GM04503 (cell line): Measurements from ENCODE around the gene PABPN1.
"Not testable (repeated sequence)": the region's sequence is repeated elsewhere in the genome, so short reads cannot be mapped to it uniquely, and the experiment has no call there.

Source experiments
- DNase-seq: peaks from one replicate; pipeline ENCODE4 v3.0.0-alpha.2; 2012; ENCODE audit warnings: low read depth

The PABPN1 gene, protein sequence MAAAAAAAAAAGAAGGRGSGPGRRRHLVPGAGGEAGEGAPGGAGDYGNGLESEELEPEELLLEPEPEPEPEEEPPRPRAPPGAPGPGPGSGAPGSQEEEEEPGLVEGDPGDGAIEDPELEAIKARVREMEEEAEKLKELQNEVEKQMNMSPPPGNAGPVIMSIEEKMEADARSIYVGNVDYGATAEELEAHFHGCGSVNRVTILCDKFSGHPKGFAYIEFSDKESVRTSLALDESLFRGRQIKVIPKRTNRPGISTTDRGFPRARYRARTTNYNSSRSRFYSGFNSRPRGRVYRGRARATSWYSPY

DNA sequence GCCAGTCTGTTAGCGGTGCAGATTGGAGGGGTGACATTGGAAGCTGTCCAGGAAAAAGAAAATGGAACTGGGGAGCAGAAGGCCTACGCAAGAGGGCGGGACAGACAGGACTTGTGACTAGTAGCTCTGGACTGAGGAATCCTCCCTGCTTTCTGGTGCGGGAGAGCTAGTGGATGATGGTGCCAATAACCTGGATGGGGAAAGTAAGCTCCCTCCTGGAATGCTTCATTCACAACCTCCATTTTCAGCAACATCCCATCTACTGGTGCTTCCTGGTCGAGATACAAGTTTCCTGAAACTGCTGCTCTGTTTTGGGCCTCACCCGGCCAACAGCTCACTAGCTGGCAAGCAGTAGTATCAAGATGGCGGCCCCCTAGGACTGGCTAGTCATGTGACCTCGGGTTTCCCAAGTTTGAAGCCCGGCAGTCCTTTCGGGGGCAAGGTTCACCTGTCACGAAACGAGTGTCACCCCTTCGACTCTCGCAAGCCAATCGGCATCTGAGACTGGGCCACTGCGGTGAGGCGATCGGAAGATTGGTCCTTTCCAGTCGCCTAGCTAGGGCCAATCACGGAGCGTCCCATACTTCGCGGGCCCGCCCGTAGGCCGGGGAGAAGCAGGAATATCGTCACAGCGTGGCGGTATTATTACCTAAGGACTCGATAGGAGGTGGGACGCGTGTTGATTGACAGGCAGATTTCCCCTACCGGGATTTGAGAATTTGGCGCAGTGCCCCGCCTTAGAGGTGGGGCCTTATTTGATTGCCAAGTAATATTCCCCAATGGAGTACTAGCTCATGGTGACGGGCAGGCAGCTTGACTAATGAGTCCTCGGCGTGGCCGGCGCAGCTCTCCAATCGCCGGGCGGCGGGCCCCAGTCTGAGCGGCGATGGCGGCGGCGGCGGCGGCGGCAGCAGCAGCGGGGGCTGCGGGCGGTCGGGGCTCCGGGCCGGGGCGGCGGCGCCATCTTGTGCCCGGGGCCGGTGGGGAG is at the start of gene PABPN1:
Gene PABPN1, plus strand, starts transcription at position 874 of the 988 bp plus-strand sequence. Its CDS starts 13 bp downstream, at position 887.
- DNase-seq: peak; percentile 98

GRCh38 chr14:23275412-23275811 is 45.8 kb upstream of the PABPN1 start:
- no peak for DNase-seq

DNA sequence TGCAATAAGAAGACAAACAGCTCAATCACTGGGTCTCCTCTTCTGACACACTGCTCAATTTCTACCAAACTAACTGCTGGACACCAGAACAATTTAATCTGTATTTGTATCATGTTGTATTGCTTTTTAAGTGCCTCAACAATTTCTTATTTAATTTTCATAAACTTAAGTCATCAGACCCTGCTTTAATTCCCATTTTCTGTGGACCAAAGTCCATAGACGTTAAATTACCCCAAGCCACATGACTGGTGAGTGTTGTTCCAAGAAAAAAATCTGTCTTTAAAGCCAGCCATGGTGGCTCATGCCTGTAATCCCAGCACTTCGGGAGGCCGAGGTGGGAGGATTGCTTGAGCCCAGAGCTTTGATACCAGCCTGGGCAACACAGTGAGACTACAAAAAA is 44.1 kb upstream of the PABPN1 start:
- DNase-seq: no peak

- DNase-seq: not testable (repeated sequence)
Measured at GRCh38 chr14:23277928-23278327, 43.3 kb upstream of the PABPN1 start.

DNA sequence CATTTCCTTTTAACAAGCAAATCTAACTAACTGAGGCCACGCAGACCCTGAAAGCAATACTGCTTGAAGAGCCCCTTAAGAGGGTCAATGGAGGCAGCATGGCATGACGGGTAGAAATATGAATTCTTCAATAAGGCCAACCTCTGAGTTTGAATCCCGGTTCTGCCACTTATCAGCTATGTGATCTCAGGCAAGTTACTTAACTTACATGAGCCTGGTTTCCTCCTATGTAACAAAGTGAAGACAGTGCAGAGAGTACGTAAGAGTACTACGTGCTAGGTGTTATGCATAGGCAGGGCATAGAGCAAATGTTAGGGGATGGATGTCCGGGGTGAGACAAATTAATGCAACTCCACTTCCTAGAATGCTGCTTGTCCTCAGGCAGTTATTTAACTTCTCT is 40.0 kb upstream of the PABPN1 start:
- no peak for DNase-seq

DNA sequence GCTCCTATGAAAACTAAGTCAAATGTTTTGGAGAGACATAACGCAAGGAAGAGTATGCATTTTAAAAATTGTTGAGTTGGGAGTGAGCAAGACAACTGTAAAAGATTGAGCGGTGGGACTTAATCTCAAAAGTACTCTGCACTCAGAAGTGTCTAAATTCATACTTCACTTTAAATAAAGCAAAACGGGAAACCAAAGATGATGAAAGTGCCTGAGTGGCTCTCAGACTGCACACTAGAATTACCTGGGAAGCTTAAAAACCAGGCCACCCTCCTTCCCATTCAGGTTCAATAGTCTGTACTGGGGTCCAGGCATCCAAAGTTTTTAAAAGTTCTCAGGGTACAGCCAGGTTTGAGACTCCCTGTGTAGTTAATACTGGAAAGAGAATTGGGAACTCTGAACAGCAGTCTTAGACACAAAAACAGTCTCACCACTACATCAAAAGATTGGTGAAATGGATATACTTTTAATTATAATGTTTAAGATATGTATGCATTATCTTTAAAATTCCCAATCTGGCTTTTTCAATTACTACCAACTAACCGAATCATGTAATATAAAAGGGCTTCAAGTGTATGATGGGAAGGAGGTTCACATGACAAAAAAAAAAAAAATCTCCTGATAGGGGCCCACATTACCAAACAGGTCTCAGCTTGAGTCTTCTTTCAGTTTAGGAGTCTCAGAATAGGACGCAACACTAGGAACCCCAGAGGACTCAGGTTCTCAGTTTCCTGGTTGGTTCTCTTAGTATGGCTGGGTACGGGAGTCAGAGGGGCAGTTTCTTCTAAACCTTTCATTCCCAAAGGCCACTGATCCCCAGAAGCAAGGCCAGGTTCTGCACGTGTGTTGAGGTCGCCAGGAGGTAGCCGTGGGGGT is 36.4 kb upstream of the PABPN1 start:
- no peak for DNase-seq

DNA sequence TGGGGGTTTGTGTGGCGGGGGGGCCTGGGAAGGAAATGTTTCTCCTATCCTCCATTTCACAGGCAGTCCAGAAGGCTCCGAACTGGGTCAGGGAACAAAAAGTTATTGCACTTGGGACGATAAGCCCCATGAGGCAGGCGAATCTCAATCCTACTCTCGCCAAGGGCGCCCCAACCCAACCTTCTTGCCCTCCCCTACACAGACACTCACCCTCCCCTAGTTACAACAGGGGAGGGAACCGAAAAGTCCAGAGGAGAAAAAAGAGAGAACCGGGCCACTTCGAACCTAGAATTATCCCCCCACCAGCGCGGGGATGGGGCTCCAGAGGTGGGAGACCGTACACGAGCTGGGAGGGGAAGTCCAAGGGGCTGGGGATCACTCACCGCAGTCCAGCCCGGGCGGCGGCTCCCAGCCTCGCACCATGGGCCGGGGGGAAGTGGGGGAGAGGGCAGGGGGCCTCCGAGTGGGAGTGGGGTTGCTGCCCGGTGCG is 35.7 kb upstream of the PABPN1 start:
- DNase-seq: no peak

- peak; percentile 90 for DNase-seq
Measured at GRCh38 chr14:23286020-23286901, 35.0 kb upstream of the PABPN1 start, which contains the start of gene HOMEZ. TSS of gene HOMEZ (minus strand) at chr14:23286132. CDS start at chr14:23285952, 180 bp downstream.

- no peak for DNase-seq
Measured at GRCh38 chr14:23286902-23287479, 34.3 kb upstream of the PABPN1 start.

GRCh38 chr14:23294734-23295561 is 26.3 kb upstream of the PABPN1 start:
- no peak for DNase-seq

DNA sequence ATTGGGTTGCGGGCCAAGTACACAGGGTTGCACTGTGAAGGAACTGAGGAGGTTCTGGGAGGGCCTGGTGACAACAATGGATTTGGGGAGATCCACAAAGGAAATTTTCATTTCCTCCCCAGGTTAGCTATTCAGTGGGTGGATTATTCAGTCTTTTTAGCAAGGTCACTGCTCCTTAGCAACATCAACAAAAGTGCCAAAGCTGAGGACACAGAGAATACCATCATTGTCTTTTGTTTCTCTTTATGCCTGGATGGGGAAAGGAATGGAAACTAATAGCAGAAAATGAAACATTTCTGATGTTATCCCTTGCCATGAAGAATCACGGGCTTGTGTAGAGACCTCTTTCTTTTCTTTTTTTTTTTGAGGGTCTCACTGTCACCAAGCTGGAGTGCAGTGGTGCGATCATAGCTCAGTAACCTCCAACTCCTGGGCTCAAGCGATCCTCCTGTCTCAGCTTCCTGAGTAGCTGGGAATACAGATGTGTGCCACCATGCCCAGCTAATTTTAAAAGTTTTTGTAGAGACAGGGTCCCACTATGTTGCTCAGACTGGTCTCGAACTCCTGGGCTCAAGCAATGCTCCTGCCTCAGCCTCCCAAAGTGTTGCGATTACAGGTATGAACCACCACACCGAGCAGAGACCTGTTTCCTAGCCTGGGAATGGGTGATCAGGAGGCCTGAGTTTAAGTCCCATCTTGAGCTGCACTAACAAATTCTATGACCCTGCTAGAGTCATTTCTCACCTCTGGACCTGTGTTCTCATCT is 25.1 kb upstream of the PABPN1 start:
- DNase-seq: no peak

GRCh38 chr14:23297096-23297495 is 24.2 kb upstream of the PABPN1 start:
- DNase-seq: no peak

DNA sequence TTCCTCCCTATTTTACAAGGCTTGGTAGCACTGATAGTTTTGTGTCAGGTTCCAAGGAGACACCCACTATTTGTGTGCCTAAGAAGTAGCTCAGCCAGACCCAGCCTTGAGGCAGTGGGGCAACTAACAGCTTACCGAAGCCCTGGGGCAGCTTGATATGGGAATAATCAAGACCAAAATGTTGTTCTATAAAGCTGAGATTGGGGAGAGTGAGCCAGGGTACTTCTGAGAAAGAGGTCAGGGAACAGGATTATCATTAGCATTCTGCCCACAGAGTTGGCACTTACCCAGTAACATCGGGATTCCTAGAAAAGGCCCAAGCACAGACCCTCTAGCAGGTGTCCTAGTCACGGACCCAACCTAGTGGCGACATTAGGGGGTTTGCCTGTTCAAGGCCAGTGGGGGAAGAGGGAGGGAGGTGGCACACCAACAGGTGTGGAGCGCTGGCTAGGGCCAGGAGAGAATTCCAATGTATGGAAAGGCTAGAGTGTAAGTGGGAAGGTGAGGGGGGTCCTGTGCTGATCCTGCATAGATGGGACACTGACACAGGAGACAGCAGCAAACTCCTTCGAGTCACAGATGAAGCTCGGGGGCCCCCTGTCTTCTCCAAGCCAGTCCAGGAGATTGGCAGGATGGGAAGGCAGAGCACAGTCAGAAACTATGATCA is 23.5 kb upstream of the PABPN1 start:
- DNase-seq: no peak

DNA sequence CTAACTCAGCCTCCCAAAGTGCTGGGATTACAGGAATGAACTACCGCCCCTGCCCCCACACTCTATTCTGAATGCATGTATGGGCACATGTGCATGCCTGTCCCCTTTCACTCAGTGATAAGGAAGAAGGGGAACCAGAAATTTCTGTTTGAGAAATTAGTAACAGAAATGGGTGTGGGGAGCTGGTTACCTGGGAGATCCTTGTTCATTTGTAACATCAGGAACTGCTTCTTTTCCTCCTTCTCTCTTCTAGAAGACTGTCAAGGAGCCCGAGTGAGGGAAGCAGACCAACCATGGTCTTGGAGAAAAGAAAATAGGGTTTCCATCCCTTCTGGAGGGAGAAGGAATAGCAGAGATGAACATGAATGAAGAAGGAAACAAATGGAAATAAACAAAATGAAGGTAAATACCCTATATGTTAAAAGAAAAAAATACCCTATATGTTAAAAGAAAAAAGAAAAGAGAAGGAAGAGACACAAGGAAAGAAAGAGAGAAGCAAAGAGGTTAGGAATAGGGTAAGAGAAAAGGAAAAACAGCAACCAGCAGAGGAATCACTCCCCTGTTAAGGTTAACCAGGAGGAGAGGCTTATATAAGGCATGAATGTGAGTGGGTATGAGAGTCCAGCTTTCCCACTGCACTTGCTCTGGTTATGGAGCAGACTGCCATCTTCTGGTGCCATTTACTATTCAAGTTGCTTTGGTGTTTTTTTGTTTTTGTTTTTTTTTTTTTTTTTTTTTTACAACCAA is 21.9 kb upstream of the PABPN1 start:
- no peak for DNase-seq

- DNase-seq: no peak
Measured at GRCh38 chr14:23299986-23300686, 21.1 kb upstream of the PABPN1 start.

GRCh38 chr14:23300687-23301223 is 20.5 kb upstream of the PABPN1 start:
- DNase-seq: no peak
